Smooth muscle cell of the brain vasculature (primary cell): ENCODE measurements around the gene SMARCA1.

ENCODE experiments used
- DNase-seq: peaks from one replicate; pipeline ENCODE4 v3.0.0-alpha.2; 2012; ENCODE audit warnings: low read depth, low spot score

Gene SMARCA1

GRCh38 chrX:129462707-129463106, 60.6 kb downstream of the SMARCA1 start:
- no peak for DNase-seq

GRCh38 chrX:129461801-129462456, 61.4 kb downstream of the SMARCA1 start:
- no peak for DNase-seq

GRCh38 chrX:129452523-129452922, 70.8 kb downstream of the SMARCA1 start:
- no peak for DNase-seq

- DNase-seq, result no peak
These were observed 73.2 kb downstream of the SMARCA1 start for GRCh38 chrX:129450123-129450522.

DNA sequence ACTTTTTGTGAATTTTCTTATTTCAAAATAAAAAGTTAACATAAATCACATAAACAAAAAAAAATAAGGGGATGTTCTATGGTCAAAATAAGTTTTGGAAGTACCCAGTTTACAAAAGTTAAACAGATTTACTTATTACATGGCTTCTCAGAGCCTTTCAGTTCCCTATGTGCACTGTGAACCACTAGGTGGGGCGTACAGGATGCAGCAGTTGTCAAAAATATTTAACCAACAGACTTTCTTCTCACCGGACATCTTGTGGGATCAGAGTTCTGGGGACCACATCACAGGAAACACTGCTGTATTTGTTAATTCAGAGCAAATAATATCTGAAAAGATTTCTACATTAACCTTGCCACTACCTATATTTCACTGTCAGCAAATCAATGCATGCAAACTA, 74.1 kb downstream of the SMARCA1 start:
- DNase-seq, result no peak

DNA sequence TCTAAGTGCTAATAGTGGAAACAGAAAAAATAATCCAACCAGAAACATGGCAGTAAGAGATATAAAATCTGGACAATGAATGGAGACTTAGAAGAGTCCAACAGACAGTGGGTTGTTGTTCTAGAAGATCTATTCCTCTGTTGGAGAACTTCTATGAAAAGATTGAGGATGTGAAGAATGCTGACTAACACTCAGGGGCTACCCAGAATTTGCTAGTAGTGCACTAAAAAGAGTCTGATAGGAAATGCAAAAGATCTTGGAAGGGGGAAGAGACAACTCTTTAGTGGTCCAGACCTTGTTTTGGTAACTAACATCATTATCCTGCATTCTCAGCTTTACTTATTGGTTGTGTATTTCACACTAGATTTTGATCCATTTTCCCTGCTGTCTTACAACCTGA, 77.9 kb downstream of the SMARCA1 start:
- DNase-seq, result no peak

DNA sequence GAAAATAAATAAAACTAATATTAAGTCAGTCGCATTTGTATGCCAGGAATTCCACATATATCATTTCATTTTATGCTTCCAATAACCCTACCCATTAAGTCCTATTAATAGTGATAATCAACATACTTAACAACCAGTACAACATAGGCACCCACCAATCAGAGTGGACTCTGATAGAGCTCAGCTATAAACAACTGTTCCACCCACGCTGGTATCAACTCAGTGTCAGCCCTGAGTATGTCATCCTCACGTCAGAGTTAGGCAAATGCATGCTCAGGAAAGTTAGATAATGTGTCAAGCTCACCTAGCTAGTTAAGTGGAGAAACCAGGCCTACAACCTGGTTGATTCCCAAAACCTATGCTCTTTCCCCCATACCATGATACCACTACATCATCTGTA, 89.3 kb downstream of the SMARCA1 start:
- no peak for DNase-seq

GRCh38 chrX:129433461-129433860, 89.8 kb downstream of the SMARCA1 start:
- DNase-seq, result no peak

GRCh38 chrX:129427267-129427666, 96.0 kb downstream of the SMARCA1 start:
- no peak for DNase-seq

GRCh38 chrX:129423191-129423590, 100.1 kb downstream of the SMARCA1 start:
- no peak for DNase-seq

DNA sequence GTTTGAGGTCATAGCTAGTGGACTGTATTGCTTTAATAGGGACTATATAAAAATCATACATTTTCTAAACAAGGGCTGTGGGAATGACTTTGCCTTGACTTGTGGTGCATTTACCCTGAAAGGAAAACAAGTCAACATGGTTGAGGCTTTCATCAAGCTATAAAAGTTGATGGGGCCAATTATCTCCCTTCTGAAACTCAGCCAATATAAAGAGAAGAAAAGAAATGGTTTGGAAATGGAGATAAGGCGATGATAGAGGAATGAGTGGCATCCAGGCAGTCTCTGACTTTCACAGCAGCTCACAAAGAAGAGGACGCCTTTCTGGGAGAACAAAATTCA, 118.7 kb downstream of the SMARCA1 start:
- no peak for DNase-seq

GRCh38 chrX:129403974-129404669, 119.2 kb downstream of the SMARCA1 start:
- no peak for DNase-seq
